Measurements from ENCODE around the gene TMBIM1.

TMBIM1 gene

GRCh38 chr2:218280260-218280870 is 11.9 kb downstream of the TMBIM1 start:
- no peak overlapping the region for H3K56ac ChIP-seq (ENCODE audit: low read length)
- no CpG with 5 or more reads among the region's 14 CpGs for WGBS (ENCODE audit: extremely low coverage, insufficient coverage, low lambda C conversion rate)

DNA sequence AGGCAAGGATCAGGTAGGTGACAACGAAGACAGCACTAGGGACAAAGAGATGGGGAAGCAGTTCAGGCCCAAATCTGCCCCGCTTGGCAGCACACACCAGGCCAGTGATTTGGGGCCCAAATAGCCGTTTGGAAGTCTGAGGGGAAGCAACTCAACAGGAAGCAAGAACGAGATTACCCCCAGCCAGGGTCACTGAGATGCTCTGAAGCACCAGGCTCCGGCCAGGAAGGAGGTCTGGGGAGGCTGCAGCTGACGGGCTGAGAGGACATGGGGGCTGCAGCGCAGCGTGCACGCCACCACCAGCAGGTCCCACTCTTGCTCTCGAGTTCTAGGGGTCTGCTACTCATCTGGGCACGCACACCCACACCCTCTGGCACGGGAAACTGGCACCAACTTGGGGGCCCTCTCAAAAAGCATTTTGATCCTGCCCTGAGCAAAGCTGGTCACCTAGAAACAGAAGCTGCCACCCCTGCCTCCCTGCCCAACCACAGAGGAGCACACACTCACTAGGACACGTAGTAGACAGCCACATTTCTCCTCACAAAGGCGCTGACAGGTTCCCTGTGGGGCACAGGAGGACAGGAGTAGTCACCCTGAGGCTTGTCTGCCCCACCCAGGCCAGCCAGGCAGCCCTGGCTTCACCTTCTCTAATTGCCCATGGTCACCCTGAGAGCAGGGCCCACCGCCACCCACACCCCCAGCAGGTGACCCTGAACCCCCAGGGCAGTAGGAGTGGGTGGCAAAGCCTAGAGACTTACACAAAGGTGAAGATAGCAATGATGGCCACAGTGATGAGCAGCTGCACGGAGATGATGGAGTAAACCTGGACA is 13.6 kb downstream of the TMBIM1 start:
- Histone ChIP-seq H3K23ac (ENCODE audit: low read length) (no peak overlapping the region), H4K5ac (ENCODE audit: low read length) (no peak overlapping the region), H3K9ac (ENCODE audit: low read length) (no peak overlapping the region), H3K36me3 (ENCODE audit: control insufficient read depth, insufficient read depth, low read length) (peaks cover 12% of the 10 kb centered on the region), H3K4ac (ENCODE audit: low read depth, low read length) (no peak overlapping the region), H2BK5ac (ENCODE audit: low read length) (no peak overlapping the region), H3K4me2 (ENCODE audit: low read length) (no peak overlapping the region), H2AK5ac (ENCODE audit: low read length) (no peak overlapping the region), H3K56ac (ENCODE audit: low read length) (no peak overlapping the region), H3K79me2 (ENCODE audit: control insufficient read depth, insufficient read depth, low read length) (no peaks in the 10 kb centered on the region), H3K79me1 (ENCODE audit: low read length) (no peaks in the 10 kb centered on the region), H3K27ac (ENCODE audit: low read depth, low read length) (no peak overlapping the region), H2BK120ac (ENCODE audit: low read depth, low read length) (no peak overlapping the region), H3K27me3 (ENCODE audit: insufficient read depth, low read length, poor library complexity) (no peaks in the 10 kb centered on the region), H3K18ac (ENCODE audit: low read length) (no peak overlapping the region), H3K4me1 (ENCODE audit: control insufficient read depth, low read depth, low read length) (no peaks in the 10 kb centered on the region), H3K4me3 (ENCODE audit: low read length) (no peak overlapping the region), H4K8ac (ENCODE audit: low read depth, low read length) (no peak overlapping the region), H2BK15ac (replicated peaks; ENCODE audit: low read depth) (no peak overlapping the region)
- no peak for DNase-seq
- whole genome bisulfite sequencing (ENCODE audit: extremely low coverage, insufficient coverage, low lambda C conversion rate) = no CpG with 5 or more reads among the region's 16 CpGs

More at GRCh38 chr2:218280260-218280870, 11.9 kb downstream of the TMBIM1 start:
- no peak overlapping the region for H3K27ac ChIP-seq (ENCODE audit: low read depth, low read length)
- H4K8ac ChIP-seq (ENCODE audit: low read depth, low read length) = no peak overlapping the region
- no peak overlapping the region for H3K4ac ChIP-seq (ENCODE audit: low read depth, low read length)
- peaks cover 2% of the 10 kb centered on the region for H3K79me2 ChIP-seq (ENCODE audit: control insufficient read depth, insufficient read depth, low read length)
- H3K18ac ChIP-seq (ENCODE audit: low read length) = no peak overlapping the region
- H3K4me1 ChIP-seq (ENCODE audit: control insufficient read depth, low read depth, low read length) = no peaks in the 10 kb centered on the region
- no peak overlapping the region for H3K4me2 ChIP-seq (ENCODE audit: low read length)
- H3K36me3 ChIP-seq (ENCODE audit: control insufficient read depth, insufficient read depth, low read length) = peaks cover 12% of the 10 kb centered on the region
- no peak for DNase-seq
- H3K27me3 ChIP-seq (ENCODE audit: insufficient read depth, low read length, poor library complexity) = no peaks in the 10 kb centered on the region
- H2BK120ac ChIP-seq (ENCODE audit: low read depth, low read length) = no peak overlapping the region
- H3K79me1 ChIP-seq (ENCODE audit: low read length) = peaks cover 3% of the 10 kb centered on the region
- H2BK15ac ChIP-seq (replicated peaks; ENCODE audit: low read depth) = no peak overlapping the region
- H2AK5ac ChIP-seq (ENCODE audit: low read length) = no peak overlapping the region
- H3K23ac ChIP-seq (ENCODE audit: low read length) = no peak overlapping the region
- H3K4me3 ChIP-seq (ENCODE audit: low read length) = no peak overlapping the region
- no peak overlapping the region for H3K9ac ChIP-seq (ENCODE audit: low read length)
- H4K5ac ChIP-seq (ENCODE audit: low read length) = no peak overlapping the region
- H2BK5ac ChIP-seq (ENCODE audit: low read length) = no peak overlapping the region

GRCh38 chr2:218277921-218278320 is 14.4 kb downstream of the TMBIM1 start:
- H3K4me1 ChIP-seq (ENCODE audit: control insufficient read depth, low read depth, low read length) = no peaks in the 10 kb centered on the region
- no peak overlapping the region for H3K4me2 ChIP-seq (ENCODE audit: low read length)
- H3K4ac ChIP-seq (ENCODE audit: low read depth, low read length) = no peak overlapping the region
- no peak overlapping the region for H2BK5ac ChIP-seq (ENCODE audit: low read length)
- no peak overlapping the region for H3K23ac ChIP-seq (ENCODE audit: low read length)
- no peaks in the 10 kb centered on the region for H3K79me2 ChIP-seq (ENCODE audit: control insufficient read depth, insufficient read depth, low read length)
- DNase-seq = no peak
- H2BK120ac ChIP-seq (ENCODE audit: low read depth, low read length) = no peak overlapping the region
- H2BK15ac ChIP-seq (replicated peaks; ENCODE audit: low read depth) = no peak overlapping the region
- H3K9ac ChIP-seq (ENCODE audit: low read length) = no peak overlapping the region
- H3K79me1 ChIP-seq (ENCODE audit: low read length) = no peaks in the 10 kb centered on the region
- H2AK5ac ChIP-seq (ENCODE audit: low read length) = no peak overlapping the region
- no peaks in the 10 kb centered on the region for H3K27me3 ChIP-seq (ENCODE audit: insufficient read depth, low read length, poor library complexity)
- no peak overlapping the region for H4K5ac ChIP-seq (ENCODE audit: low read length)
- no peak overlapping the region for H3K4me3 ChIP-seq (ENCODE audit: low read length)
- no peak overlapping the region for H3K56ac ChIP-seq (ENCODE audit: low read length)
- no peak overlapping the region for H3K18ac ChIP-seq (ENCODE audit: low read length)
- no peak overlapping the region for H4K8ac ChIP-seq (ENCODE audit: low read depth, low read length)
- H3K27ac ChIP-seq (ENCODE audit: low read depth, low read length) = no peak overlapping the region
- H3K36me3 ChIP-seq (ENCODE audit: control insufficient read depth, insufficient read depth, low read length) = peaks cover 12% of the 10 kb centered on the region
- no CpG with 5 or more reads among the region's 7 CpGs for WGBS (ENCODE audit: extremely low coverage, insufficient coverage, low lambda C conversion rate)

DNA sequence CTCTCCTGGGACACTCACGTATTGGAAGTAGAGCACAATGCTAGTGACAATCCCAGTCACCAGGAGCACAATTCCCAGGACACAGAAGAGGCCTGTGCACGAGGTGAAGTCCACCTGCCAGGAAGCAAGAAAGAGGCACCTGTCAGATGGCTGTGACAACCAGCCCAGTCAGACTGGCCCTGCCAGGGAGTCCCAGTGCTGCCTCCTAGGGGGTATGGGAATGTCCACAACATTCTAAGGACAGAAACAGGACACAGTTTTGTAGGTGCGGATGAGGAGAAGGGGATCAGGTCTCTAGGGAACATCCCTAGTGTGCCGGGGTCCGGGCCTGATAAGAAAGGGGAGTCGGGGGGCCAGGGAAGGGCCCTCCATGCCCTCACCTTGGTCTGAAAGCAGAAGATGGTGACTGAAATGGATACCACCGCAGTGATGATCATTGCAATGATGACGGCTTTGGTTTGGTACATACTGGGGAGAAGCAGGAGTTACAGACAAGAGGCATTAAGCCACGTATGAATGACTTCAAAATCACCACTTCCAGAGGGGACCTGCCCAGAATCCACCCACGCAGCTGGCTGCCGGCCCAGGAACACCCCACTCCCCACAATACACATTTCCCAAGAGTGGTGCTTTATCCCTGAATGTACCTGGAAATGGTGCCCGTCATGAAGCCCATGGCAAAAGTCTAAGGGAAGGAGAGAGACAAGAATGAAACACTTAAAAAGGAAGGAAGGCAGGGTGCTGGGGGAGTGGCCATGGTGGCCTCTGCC is 15.1 kb downstream of the TMBIM1 start:
- Histone ChIP-seq H3K27me3 (ENCODE audit: insufficient read depth, low read length, poor library complexity) (no peaks in the 10 kb centered on the region), H3K36me3 (ENCODE audit: control insufficient read depth, insufficient read depth, low read length) (peaks cover 12% of the 10 kb centered on the region), H2BK5ac (ENCODE audit: low read length) (no peak overlapping the region), H2AK5ac (ENCODE audit: low read length) (no peak overlapping the region), H4K5ac (ENCODE audit: low read length) (no peak overlapping the region), H2BK15ac (replicated peaks; ENCODE audit: low read depth) (no peak overlapping the region), H3K4ac (ENCODE audit: low read depth, low read length) (no peak overlapping the region), H3K23ac (ENCODE audit: low read length) (no peak overlapping the region), H3K9ac (ENCODE audit: low read length) (no peak overlapping the region), H3K4me3 (ENCODE audit: low read length) (no peak overlapping the region), H3K18ac (ENCODE audit: low read length) (no peak overlapping the region), H3K4me1 (ENCODE audit: control insufficient read depth, low read depth, low read length) (no peaks in the 10 kb centered on the region), H4K8ac (ENCODE audit: low read depth, low read length) (no peak overlapping the region), H2BK120ac (ENCODE audit: low read depth, low read length) (no peak overlapping the region), H3K4me2 (ENCODE audit: low read length) (no peak overlapping the region), H3K27ac (ENCODE audit: low read depth, low read length) (no peak overlapping the region), H3K56ac (ENCODE audit: low read length) (no peak overlapping the region), H3K79me1 (ENCODE audit: low read length) (no peaks in the 10 kb centered on the region), H3K79me2 (ENCODE audit: control insufficient read depth, insufficient read depth, low read length) (no peaks in the 10 kb centered on the region)
- no CpG with 5 or more reads among the region's 12 CpGs for WGBS (ENCODE audit: extremely low coverage, insufficient coverage, low lambda C conversion rate)
- DNase-seq = no peak

DNA sequence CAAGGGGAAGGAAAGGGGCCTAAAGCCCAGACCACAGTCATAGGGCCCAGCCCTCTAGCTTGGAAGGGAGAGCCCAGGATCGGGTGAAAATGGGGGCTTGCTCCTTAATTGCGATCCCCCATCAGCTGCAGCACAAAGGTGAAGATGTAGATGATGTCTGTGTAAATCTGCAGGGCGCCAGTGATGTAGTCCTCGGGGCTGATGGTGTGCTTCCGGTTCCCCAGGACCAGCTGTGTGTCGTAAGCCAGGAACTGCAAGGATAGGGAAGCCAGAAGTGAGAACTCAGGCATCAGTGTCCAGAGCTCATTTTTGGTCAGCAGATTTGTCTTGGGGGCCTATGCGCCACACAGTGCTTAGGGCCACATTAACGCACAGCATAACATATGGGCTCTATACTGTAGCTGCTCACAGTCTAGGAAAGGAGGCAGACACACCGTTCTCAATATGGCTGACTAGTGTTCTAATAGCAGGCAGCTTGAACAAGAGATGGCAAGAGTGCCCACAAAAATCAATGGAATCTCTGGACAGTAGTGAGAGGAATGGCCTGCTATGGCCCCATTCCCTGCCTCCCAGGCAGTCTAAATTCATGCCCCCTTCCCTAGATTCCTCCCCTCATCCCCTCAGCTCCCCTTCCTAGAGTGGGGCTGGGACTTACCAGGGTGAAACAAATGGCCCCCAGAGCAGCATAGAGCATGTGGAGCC is 16.8 kb downstream of the TMBIM1 start:
- H2BK15ac ChIP-seq (replicated peaks; ENCODE audit: low read depth) = no peak overlapping the region
- H3K79me1 ChIP-seq (ENCODE audit: low read length) = no peaks in the 10 kb centered on the region
- no peak overlapping the region for H2BK5ac ChIP-seq (ENCODE audit: low read length)
- H2AK5ac ChIP-seq (ENCODE audit: low read length) = no peak overlapping the region
- no peak for DNase-seq
- H4K8ac ChIP-seq (ENCODE audit: low read depth, low read length) = no peak overlapping the region
- no CpG with 5 or more reads among the region's 9 CpGs for WGBS (ENCODE audit: extremely low coverage, insufficient coverage, low lambda C conversion rate)
- no peak overlapping the region for H3K4ac ChIP-seq (ENCODE audit: low read depth, low read length)
- H3K27ac ChIP-seq (ENCODE audit: low read depth, low read length) = no peak overlapping the region
- no peak overlapping the region for H3K4me3 ChIP-seq (ENCODE audit: low read length)
- no peak overlapping the region for H3K18ac ChIP-seq (ENCODE audit: low read length)
- H3K36me3 ChIP-seq (ENCODE audit: control insufficient read depth, insufficient read depth, low read length) = peaks cover 12% of the 10 kb centered on the region
- no peak overlapping the region for H3K4me2 ChIP-seq (ENCODE audit: low read length)
- no peak overlapping the region for H2BK120ac ChIP-seq (ENCODE audit: low read depth, low read length)
- H3K27me3 ChIP-seq (ENCODE audit: insufficient read depth, low read length, poor library complexity) = no peaks in the 10 kb centered on the region
- no peak overlapping the region for H3K23ac ChIP-seq (ENCODE audit: low read length)
- no peak overlapping the region for H3K56ac ChIP-seq (ENCODE audit: low read length)
- H3K9ac ChIP-seq (ENCODE audit: low read length) = no peak overlapping the region
- no peaks in the 10 kb centered on the region for H3K79me2 ChIP-seq (ENCODE audit: control insufficient read depth, insufficient read depth, low read length)
- H4K5ac ChIP-seq (ENCODE audit: low read length) = no peak overlapping the region
- no peaks in the 10 kb centered on the region for H3K4me1 ChIP-seq (ENCODE audit: control insufficient read depth, low read depth, low read length)

Measured in mesendoderm (in vitro differentiated cells).